ENCODE data around the gene OR9A4.
"Not testable (repeated sequence)": the region's sequence is repeated elsewhere in the genome, so short reads cannot be mapped to it uniquely, and the experiment has no call there.

Gene OR9A4

GRCh38 chr7:141916099-141916498, at the start of gene OR9A4:
Gene OR9A4, plus strand, starts transcription at chr7:141916399. Its CDS starts 2,477 bp downstream, at chr7:141918876.
- DNase-seq = no peak

- no peak for DNase-seq
These were observed 49.2 kb upstream of the OR9A4 start for GRCh38 chr7:141866974-141867373.

DNA sequence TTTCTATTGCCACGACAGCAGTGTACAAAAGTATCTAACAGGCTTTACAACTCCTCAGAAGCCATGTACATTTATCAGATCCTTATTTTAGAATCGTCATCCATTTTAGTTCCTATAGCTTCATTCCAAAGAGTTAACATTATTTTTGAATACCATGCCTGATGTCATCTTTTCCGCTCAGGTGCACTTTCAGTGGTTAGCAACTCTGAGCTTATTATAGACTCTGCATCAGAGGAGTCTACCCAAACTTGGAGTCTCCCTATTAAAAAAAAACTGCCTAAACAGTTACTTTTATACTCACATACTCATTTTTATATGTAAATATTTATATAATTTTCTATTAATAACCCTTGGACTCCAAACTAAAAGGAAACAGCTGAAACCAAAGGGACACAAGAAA, 43.3 kb upstream of the OR9A4 start:
- no peak for DNase-seq

- no peak for DNase-seq
These were observed 41.4 kb upstream of the OR9A4 start for GRCh38 chr7:141874787-141875186.

- no peak for DNase-seq
These were observed 40.7 kb upstream of the OR9A4 start for GRCh38 chr7:141875453-141875852.

DNA sequence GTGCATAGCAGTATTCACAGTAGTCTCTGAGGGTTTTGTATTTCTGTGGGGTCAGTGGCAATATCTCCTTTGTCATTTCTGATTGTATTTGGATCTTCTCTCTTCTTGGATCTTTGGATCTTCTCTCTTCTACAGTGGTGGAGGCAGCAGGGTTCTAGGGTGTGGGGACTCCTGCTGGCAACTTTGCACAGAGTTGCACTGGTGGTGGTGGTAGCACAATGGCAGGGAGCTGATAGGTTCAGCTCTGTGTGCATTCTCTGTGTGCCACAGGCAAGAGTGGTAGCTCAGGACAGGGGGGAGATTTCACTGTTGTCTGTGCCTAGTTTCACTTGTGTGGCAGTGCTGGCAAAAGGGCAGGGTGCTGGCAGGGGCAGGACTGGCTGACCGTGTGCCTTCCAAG, 39.8 kb upstream of the OR9A4 start:
- no peak for DNase-seq

- DNase-seq = no peak
These were observed 38.8 kb upstream of the OR9A4 start for GRCh38 chr7:141877365-141877764.

DNA sequence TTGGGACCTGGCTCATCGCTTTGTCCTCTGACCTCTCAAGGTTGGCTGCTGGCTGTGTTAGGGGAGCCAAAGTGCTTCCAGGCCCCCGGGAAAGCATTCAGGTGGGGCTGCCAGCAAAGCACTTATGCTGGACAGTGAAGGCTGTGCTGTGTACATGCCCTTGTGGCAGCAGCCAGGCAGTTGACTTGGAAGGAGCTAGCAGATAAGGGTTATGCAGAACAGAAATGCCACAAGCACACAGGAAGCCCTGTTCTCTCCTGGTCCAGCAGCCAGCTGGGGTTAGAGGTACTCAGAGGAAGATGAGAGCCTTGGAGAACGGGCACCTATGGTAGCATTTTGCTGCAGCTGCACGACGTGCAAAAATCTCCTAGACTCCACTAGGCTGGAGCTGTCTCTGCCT, 35.2 kb upstream of the OR9A4 start:
- DNase-seq = no peak

DNA sequence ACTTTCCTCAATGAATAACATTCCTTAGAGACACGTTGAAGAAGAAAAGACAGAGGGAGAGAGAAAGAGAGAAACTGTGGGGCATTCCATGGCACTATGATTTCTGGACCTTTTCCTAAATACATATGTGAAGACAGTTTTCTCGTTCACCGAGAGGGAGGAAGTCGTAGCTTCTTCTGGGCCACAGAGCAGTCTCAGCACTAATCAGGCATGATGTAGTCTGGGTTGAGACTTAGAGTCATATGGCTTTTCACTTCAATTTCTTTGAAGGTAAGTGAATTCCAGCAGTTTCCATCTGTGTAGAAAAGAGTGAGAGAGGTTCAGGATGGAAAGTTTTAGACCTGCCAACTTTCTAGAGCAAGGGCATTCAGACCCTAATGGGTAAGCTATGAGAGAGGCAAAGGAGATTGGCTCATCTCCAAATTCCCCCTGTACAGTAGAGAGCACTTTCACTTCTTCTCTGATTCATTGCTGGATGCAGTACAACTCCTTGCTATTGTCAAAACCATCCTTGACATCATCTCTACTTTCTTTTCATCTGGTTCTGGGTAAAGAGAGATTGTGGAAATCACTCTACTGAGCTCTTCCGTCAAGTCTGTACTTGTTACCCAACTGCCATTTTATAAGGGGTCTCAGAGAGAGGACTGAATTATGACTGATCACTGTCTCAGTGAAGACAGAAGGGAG, 31.5 kb upstream of the OR9A4 start:
- DNase-seq = no peak

DNA sequence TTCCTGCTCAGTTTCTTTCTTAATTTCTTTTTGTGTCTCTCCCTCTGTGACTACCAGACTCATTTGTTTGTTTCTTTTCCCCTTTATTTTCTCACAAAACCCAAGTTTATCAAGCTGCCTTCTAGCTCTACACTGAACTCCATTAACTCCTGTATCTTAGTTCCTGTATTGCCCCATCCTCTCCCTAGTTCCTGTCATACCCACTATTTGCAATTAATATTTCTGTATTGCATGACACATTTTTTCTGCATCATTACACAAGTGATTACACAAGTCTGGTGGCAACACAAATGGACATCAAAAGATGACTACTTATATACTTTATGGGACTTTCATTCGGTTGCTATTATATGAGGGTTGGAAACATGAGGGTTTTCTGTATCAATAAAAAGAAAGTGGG, 26.9 kb upstream of the OR9A4 start:
- DNase-seq = peak; percentile 1

DNA sequence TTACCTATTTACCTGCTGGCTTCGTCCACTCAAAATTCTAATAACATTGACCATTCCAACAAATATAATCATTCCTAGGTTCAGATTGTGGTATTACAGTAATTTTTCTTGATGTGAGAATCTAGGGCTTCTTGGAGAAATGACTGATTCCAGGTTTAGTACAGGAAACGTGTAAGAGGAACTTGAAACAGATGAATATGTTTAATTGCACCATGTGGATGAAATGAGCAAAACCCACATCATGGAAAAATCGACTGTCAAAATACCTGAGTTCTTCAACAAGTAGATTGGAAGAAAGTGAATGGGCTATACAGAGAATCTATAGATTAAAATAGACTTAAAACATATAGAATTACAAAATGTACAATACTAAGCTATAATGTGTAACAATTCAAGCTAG, 24.9 kb upstream of the OR9A4 start:
- DNase-seq = no peak

GRCh38 chr7:141899366-141899765, 16.8 kb upstream of the OR9A4 start:
- not testable (repeated sequence) for DNase-seq

DNA sequence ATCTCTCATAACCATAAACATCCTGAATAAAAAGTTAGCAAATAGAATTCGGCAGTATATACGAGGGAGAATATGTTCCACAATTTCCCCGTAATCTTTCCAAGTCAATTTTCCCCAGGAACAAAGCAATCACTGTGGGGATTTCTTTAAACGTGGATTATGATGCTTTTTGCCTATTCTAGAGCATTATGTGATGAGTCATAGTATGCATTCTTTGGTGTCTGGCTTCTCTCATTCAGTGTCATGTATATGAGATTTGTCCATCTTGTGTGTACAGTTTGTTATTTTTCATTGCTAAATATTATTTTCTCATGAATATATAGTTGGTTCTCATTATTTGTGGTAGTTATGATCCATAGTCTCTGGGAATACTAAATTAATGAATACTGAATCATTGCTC, 9.9 kb upstream of the OR9A4 start:
- DNase-seq = no peak

- DNase-seq = no peak
These were observed 4.8 kb upstream of the OR9A4 start for GRCh38 chr7:141911391-141911790.

DNA sequence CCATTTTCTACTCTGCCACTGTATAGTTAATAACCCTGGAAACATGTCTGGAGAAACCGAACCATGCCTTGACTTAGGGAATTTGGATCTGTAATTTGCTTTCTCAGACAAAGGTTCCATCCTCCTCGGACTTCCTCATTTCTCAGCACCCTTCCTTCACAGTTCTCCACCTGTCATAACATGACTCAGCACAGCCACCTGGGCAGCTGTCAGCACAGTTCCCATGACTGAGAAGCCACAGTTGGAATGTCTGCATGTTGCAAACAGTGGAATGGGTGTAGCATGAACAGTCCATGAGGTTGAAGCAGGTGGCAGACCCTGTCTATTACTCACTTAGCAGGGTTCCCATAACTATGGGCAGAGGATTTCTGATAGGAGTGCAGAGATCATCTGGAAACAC, 634 bp upstream of the OR9A4 start:
- DNase-seq = no peak

DNA sequence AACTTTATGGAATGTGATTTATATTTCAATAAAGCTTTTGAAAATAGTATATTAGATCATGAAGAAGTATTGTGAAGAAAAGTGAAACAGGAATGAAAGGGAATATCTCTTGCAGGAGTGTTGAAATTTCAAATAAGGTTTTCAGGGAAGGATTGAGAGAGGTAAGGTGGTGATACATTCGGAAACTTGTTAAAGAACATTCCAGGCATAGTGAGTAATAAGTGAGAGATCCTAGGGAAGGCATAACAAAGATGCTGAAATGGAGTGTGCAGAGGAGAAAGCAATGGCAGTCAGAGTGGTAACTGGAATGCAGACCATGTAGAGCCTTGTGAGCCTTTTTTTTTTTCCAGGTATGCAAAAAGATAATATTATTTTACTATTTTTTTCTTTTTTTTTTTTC, 4.1 kb downstream of the OR9A4 start:
- no peak for DNase-seq

GRCh38 chr7:141928146-141928844, 12.1 kb downstream of the OR9A4 start:
- DNase-seq = no peak

- no peak for DNase-seq
These were observed 12.6 kb downstream of the OR9A4 start for GRCh38 chr7:141928845-141929195.

DNA sequence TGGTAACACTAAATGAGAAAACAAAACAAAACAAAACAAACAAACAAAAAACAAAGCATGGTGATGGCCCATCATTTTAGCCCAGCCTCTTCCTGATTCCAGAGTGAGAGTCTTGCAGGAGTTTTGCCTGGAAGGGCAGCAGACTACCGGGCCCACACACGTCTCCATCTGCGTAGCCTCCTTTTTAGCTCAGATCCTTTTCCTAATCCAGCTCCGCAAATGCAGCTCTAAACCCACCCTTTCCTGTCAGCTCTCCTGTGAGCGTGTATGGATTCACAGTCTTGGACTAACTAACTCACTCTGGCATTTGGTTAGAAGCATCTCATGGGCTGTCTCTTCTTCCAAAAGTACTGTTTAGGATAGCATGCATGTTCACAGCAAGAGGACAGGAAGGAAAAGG, 14.0 kb downstream of the OR9A4 start:
- no peak for DNase-seq

GRCh38 chr7:141941075-141941474, 24.9 kb downstream of the OR9A4 start:
- no peak for DNase-seq

GRCh38 chr7:141943846-141944245, 27.6 kb downstream of the OR9A4 start:
- DNase-seq = no peak

- DNase-seq = no peak
These were observed 28.6 kb downstream of the OR9A4 start for GRCh38 chr7:141944811-141945210.

- DNase-seq = peak; percentile 8
These were observed 29.2 kb downstream of the OR9A4 start for GRCh38 chr7:141945356-141945755.

- no peak for DNase-seq
These were observed 30.6 kb downstream of the OR9A4 start, which contains the start of gene CLEC5A for GRCh38 chr7:141946796-141947195. Gene CLEC5A, minus strand, starts transcription at chr7:141946974. Its CDS starts 682 bp downstream, at chr7:141946292.

DNA sequence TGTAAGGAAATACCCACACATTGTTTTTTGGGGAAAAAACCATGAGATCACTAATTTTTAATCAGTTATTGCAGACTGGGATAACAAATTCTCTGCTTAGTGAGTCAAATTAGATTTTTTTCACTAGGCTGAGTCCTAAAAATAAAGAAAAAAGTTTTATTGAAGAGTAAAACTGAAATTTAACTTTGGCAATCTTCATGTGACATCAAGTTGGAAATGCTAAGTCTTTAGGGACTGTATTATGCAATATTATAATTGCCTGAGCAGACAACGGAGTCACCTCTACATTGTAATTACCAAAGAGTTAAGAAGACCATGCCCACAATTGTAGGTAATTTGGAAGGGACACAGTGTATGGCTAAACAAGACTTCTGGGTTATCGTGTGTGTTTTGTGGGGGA, 32.8 kb downstream of the OR9A4 start:
- no peak for DNase-seq
